CD14-positive monocyte (primary cell): ENCODE results near the gene SORBS2. TPM values are rescaled to one million over a fixed set of nuclear protein-coding genes. Genes with fewer than 3 reads are reported as not detected.

ENCODE experiments used
- DNase-seq, 3 donors: peaks; one replicate each; pipeline ENCODE4 v3.0.0-alpha.2; 2011 to 2022
- H2AFZ ChIP-seq: 2 replicates; pipeline ENCODE4 v1.6.0; 2012; ENCODE audit warnings: mild to moderate bottlenecking, low read depth, low read length, inconsistent platforms; ENCODE audit not compliant: insufficient read depth, poor library complexity, severe bottlenecking
- H3K27ac ChIP-seq, 2 donors: 1 replicate in 1 of 2; 2 replicates in 1 of 2; pipeline ENCODE4 v1.5.1; 2012 to 2013; ENCODE audit warnings: low read length in 2 of 2, control low read depth in 1 of 2, inconsistent platforms in 1 of 2, low read depth in 1 of 2, mild to moderate bottlenecking in 1 of 2
- H3K27me3 ChIP-seq, 2 donors: one replicate each; pipeline versions ENCODE4 v1.6.0 to v1.6.1; 2011 to 2013; ENCODE audit warnings: low read length in 2 of 2; ENCODE audit not compliant: control insufficient read depth in 2 of 2, insufficient read depth in 2 of 2
- H3K36me3 ChIP-seq, 2 donors: replicated peaks in 1 of 2; 1 replicate in 1 of 2; 2 replicates in 1 of 2; pipeline versions ENCODE4 v1.5.1 to v1.6.1; 2012 to 2013; ENCODE audit warnings: low read length in 2 of 2, control low read depth in 1 of 2, inconsistent platforms in 1 of 2, mild to moderate bottlenecking in 1 of 2; ENCODE audit not compliant: insufficient read depth in 2 of 2, control insufficient read depth in 1 of 2
- H3K4me1 ChIP-seq, 2 donors: 1 replicate in 1 of 2; 2 replicates in 1 of 2; pipeline versions ENCODE4 v1.5.1 to v1.6.1; 2012 to 2013; ENCODE audit warnings: low read length in 2 of 2, control low read depth in 1 of 2, inconsistent platforms in 1 of 2, mild to moderate bottlenecking in 1 of 2, moderate library complexity in 1 of 2; ENCODE audit not compliant: insufficient read depth in 2 of 2, control insufficient read depth in 1 of 2
- H3K4me2 ChIP-seq: replicated peaks from 2 replicates; pipeline ENCODE3; 2012; ENCODE audit warnings: low read length, moderate library complexity, mild to moderate bottlenecking; ENCODE audit not compliant: poor library complexity, severe bottlenecking; ENCODE audit errors: extremely low read depth
- H3K4me3 ChIP-seq, 3 experiments: fragments of 200-600 bp in 1 of 3; sonication (generic) in 1 of 3; replicated peaks in 1 of 3; 1 replicate in 2 of 3; 2 replicates in 1 of 3; pipeline ENCODE4 v1.5.1; 2011 to 2013; ENCODE audit warnings: low read length in 3 of 3, mild to moderate bottlenecking in 3 of 3, control low read depth in 2 of 3, low read depth in 2 of 3, inconsistent platforms in 1 of 3, moderate library complexity in 1 of 3
- H3K79me2 ChIP-seq: 2 replicates; pipeline ENCODE4 v1.6.0; 2012; ENCODE audit warnings: mild to moderate bottlenecking, control low read depth, inconsistent platforms, low read length, moderate library complexity; ENCODE audit not compliant: insufficient read depth
- H3K9ac ChIP-seq: 2 replicates; pipeline ENCODE4 v1.6.0; 2017; ENCODE audit warnings: low read length, mild to moderate bottlenecking; ENCODE audit not compliant: insufficient read depth, poor library complexity, severe bottlenecking
- H3K9me3 ChIP-seq, 2 donors: replicated peaks in 1 of 2; 1 replicate in 1 of 2; 2 replicates in 1 of 2; pipeline versions ENCODE4 v1.5.1 to v1.6.1; 2012 to 2013; ENCODE audit warnings: low read length in 2 of 2, control low read depth in 1 of 2; ENCODE audit not compliant: control insufficient read depth in 1 of 2, insufficient read depth in 1 of 2
- H4K20me1 ChIP-seq: 2 replicates; pipeline ENCODE4 v1.6.0; 2012; ENCODE audit warnings: mild to moderate bottlenecking, low read length, control low read depth, moderate library complexity; ENCODE audit not compliant: insufficient read depth
- H3K27ac Mint-ChIP-seq, 7 donors: one replicate each; pipeline ENCODE4 v1.8.0; 2020; ENCODE audit warnings: mild to moderate bottlenecking in 7 of 7, mixed read lengths in 7 of 7, moderate library complexity in 6 of 7, inconsistent platforms in 2 of 7
- H3K27me3 Mint-ChIP-seq, 3 donors: one replicate each; pipeline ENCODE4 v1.8.0; 2021 to 2022; ENCODE audit warnings: low read depth in 3 of 3, mild to moderate bottlenecking in 3 of 3, mixed read lengths in 3 of 3, moderate library complexity in 3 of 3, inconsistent platforms in 1 of 3
- H3K36me3 Mint-ChIP-seq, 2 donors: one replicate each; pipeline ENCODE4 v1.8.0; 2020; ENCODE audit warnings: mixed read lengths in 2 of 2, inconsistent platforms in 1 of 2, mild to moderate bottlenecking in 1 of 2
- H3K4me1 Mint-ChIP-seq: one replicate; pipeline ENCODE4 v1.8.0; 2020; ENCODE audit warnings: mild to moderate bottlenecking, mixed read lengths
- H3K4me3 Mint-ChIP-seq, 2 donors: one replicate each; pipeline ENCODE4 v1.8.0; 2020; ENCODE audit warnings: mild to moderate bottlenecking in 2 of 2, mixed read lengths in 2 of 2, moderate library complexity in 1 of 2
- H3K9me3 Mint-ChIP-seq, 7 donors: one replicate each; pipeline ENCODE4 v1.8.0; 2020 to 2022; ENCODE audit warnings: mixed read lengths in 7 of 7, mild to moderate bottlenecking in 6 of 7, moderate library complexity in 6 of 7, inconsistent platforms in 2 of 7
- CTCF ChIP-seq: fragments of 200-600 bp; IDR thresholded peaks from one replicate; pipeline ENCODE4 v1.8.0; 2022; ENCODE audit warnings: antibody characterized with exemption, mild to moderate bottlenecking
- WGBS: methylation state at CpG from one replicate; pipeline ENCODE4 v1.1.5; 2013; ENCODE audit warnings: missing lambda C conversion rate; ENCODE audit not compliant: insufficient coverage; 5-methylcytosine and 5-hydroxymethylcytosine counted together
- intact Hi-C, 2 donors: fragments of 100-400 bp; cut with micrococcal nuclease; formaldehyde crosslinking; loops; one replicate each; pipeline versions ENCODE4 v1.15.0 to v1.15.1; 2023
- polyA plus RNA-seq, 3 donors: library from polyadenylated mRNA; depleted of rRNA in 1 of 3; unstranded in 2 of 3; stranded (reverse) in 1 of 3; fragments of 300-500 nt in 2 of 3; fragments of >200 nt in 1 of 3; fragmentation: Illumina TruSeq in 2 of 3; gene quantifications; 1 replicate in 2 of 3; 2 replicates in 1 of 3; pipeline ENCODE4 v1.2.3, GENCODE V29; 2012 to 2021

The SORBS2 gene
- polyA plus RNA-seq, 3 donors, result not detected

GRCh38 chr4:185781555-185782215 lies 30.3 kb downstream of the SORBS2 start:
- 89% methylated on average over 7 of the region's 15 CpGs for WGBS
- H3K27me3 ChIP-seq, result no peaks in the 10 kb centered on the region
- intact Hi-C loops, result no loop called here

GRCh38 chr4:185780472-185780871 lies 31.5 kb downstream of the SORBS2 start:
- intact Hi-C loops, result no loop called here
- no peak overlapping the region for H3K9ac ChIP-seq
- H3K27ac ChIP-seq, result no peak overlapping the region
- no peak overlapping the region for H2AFZ ChIP-seq
- Mint-ChIP-seq H3K27me3 (peaks cover 0 to 5% (median 0%) of the 10 kb centered on the region in 3 donors), H3K27ac (no peak overlapping the region), H3K4me3 (no peak overlapping the region), H3K36me3 (no peaks in the 10 kb centered on the region), H3K4me1 (no peaks in the 10 kb centered on the region), H3K9me3 (peaks cover 0 to 5% (median 0%) of the 10 kb centered on the region in 7 donors)
- no peak for TF ChIP-seq CTCF
- H3K79me2 ChIP-seq, result no peaks in the 10 kb centered on the region
- H3K36me3 ChIP-seq, result no peaks in the 10 kb centered on the region
- no peak for DNase-seq
- no peaks in the 10 kb centered on the region for H3K9me3 ChIP-seq
- H3K4me2 ChIP-seq, result no peak overlapping the region
- H4K20me1 ChIP-seq, result no peaks in the 10 kb centered on the region
- WGBS, result 100% methylated on average over 3 of the region's 5 CpGs
- H3K4me3 ChIP-seq, result no peak overlapping the region
- H3K4me1 ChIP-seq, result no peaks in the 10 kb centered on the region
- H3K27me3 ChIP-seq, result no peaks in the 10 kb centered on the region

More at GRCh38 chr4:185781555-185782215, 30.3 kb downstream of the SORBS2 start:
- peaks cover 0 to 5% (median 0%) of the 10 kb centered on the region in 3 donors for H3K27me3 Mint-ChIP-seq
- Histone ChIP-seq H3K79me2 (no peaks in the 10 kb centered on the region), H3K4me1 (no peaks in the 10 kb centered on the region), H3K9me3 (no peaks in the 10 kb centered on the region), H4K20me1 (no peaks in the 10 kb centered on the region), H3K27ac (no peak overlapping the region), H3K9ac (no peak overlapping the region), H2AFZ (no peak overlapping the region), H3K4me2 (no peak overlapping the region), H3K4me3 (no peak overlapping the region), H3K36me3 (no peaks in the 10 kb centered on the region)
- H3K9me3 Mint-ChIP-seq, result peaks cover 0 to 5% (median 0%) of the 10 kb centered on the region in 7 donors
- no peak overlapping the region for H3K4me3 Mint-ChIP-seq
- no peak for DNase-seq
- H3K36me3 Mint-ChIP-seq, result no peaks in the 10 kb centered on the region
- H3K27ac Mint-ChIP-seq, result no peak overlapping the region
- no peak for TF ChIP-seq CTCF
- no peaks in the 10 kb centered on the region for H3K4me1 Mint-ChIP-seq
